GM21381 (cell line): ENCODE data around the gene SLCO3A1.

Source experiments
- ATAC-seq: cut with Tn5 transposase; IDR thresholded peaks from one replicate; pipeline ENCODE4 v1.9.1; 2021; ENCODE audit warnings: mild to moderate bottlenecking, moderate library complexity; ENCODE audit not compliant: unreplicated experiment

The SLCO3A1 gene

DNA sequence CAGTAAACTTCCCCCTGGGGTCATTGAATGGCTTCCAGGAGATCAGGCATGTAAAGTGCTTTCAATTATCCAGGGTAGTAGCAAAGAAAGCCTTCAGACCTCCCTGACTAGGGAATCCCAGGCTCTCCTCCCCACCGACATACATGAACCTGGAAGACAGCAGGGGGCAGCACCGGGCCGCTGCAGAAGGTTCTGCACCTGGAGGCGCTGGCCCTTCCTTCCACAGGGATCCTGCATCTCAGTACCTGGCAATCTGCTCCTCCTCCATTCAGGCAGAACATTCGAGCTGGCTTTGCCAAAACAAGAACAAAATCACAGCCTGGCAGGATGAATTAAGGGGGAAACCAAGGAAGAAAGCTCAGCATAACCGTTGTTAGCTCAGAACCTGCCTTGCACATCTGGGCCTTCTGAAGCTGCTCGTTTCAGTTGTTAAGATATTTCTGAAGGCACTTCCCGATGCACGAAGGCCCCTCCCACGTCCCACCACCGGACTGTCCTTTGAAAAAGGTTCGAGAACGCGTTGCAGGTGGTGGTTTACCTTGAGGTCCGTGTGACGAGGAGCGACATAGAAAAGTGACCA is 237.7 kb downstream of the SLCO3A1 start:
- ATAC-seq: no peak

DNA sequence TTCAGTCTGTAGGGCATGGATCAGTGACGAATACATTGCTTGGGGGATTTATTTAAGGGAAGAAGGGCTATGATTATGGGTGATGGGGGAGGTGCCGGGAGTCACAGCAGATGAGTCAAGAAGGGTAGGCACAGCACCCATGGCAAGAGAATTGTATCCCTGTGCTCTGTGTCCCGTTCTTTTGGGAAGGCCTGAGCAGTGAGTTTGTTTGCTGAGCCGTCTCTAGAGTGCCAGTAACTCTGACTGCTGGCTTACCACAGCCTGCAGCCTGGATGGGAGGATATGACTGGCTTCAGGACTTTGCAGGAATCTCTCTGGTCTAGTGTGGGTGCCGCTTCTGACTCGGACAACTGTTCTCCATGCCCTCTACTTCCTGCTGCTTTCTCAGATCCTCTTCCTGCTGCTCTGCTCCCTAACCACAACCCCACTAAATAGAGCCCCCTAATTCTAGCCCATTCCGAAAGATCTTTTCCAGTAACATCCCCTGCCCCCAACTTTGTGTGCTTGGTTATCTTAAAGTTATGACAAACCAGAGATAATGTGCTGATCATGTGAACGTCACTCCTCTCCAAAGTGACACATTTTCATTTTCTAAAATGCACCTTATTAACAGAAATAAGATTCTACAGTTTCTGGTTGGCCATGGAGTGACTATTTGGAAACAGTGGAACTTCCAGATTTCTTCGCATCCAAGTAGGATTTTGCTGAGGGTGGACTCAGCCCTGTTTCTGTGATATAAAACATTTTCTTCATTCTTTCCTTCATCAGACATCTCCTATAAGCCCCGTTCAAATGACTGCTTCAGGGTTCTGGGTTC is 239.0 kb downstream of the SLCO3A1 start:
- ATAC-seq: no peak

DNA sequence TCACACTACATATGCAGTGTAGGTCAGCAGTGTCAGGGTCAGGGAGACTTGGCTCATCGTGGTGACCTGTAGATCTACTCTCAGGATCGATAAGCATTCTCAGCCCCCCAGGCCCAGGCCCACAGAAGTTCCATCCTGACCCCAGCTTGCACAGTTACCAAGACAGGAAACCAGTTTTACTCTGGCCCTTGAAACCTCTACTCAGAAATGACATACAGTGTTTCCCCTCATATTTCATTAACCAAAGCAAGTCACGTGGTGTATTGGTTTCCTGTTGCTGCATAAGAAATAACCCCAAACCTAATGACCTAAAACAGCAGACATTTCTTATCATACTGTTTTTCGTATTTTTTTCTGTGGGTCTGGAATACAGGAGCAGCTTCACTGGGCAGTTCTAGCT is 242.2 kb downstream of the SLCO3A1 start:
- peak; percentile 69 for ATAC-seq

DNA sequence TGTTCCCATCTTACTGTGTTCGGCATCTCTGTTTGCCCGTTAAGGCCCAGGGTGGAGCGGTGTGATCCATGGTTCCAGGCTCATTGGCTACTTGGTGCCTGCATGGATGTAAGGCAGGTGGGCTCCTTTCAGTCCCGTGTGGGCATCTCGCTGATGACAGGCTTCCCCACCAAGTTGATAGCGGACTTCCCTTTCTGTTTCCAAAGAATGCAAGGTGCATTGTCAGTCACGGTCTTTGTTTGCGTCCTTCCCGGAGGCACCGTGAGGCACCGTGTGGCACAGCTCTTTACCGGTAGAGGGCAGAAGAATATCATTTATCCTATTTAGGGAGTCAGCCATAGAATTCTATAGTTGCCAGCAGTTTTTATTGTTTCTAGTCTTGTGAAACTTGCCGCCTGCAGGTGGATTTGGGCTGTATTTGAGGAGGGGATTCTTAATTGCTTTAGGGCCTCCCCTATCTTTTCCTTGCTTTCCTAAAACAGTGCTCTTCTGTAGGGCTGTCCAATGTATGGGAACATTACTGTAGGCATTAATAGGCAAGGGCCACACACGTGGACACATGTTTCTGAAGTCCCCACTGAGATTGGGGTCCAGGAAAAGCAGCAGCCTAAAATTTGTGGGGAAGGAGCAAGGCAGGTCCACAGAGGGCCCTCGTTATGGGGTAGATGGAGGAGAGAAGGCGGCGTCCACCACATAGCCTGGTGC is 244.1 kb downstream of the SLCO3A1 start:
- ATAC-seq: peak; percentile 68

DNA sequence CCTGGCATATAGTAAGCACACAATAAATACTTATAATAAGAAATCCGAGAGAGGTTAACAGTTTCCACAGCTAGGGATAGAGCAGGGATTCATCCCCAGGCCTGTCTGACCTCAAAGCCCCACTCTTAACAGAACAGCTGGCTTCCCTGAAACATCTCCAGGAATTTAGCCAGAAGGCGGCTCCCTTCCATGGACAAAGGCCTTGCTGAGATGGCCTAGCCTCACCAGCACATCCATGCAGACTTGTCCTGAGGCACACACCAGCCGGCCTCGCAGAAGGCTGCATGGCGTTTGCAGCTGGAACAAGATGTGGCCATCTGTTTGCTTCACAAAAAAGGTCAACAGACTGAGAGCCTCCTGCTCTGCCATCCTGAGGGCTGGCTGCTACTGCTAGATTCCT is 245.4 kb downstream of the SLCO3A1 start:
- ATAC-seq: no peak

DNA sequence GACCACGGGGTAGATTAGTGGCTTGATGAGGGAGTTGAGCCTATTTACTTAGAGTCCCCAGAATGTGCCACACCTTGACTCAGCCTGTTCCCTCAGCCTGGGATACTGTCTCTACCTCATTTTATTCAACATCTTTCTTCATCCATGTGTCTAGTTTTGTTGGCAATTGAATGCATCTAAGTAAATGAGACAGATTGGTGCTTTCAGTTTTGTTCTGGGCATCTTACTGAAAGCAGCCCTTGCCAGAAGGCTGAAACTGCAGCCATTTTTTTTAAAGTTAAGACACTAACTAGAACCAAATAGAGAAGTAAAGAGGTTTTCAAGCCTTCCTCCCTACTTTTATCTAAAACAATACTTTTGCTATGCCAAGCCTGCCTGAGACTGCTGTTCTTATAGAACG is 246.8 kb downstream of the SLCO3A1 start:
- no peak for ATAC-seq

DNA sequence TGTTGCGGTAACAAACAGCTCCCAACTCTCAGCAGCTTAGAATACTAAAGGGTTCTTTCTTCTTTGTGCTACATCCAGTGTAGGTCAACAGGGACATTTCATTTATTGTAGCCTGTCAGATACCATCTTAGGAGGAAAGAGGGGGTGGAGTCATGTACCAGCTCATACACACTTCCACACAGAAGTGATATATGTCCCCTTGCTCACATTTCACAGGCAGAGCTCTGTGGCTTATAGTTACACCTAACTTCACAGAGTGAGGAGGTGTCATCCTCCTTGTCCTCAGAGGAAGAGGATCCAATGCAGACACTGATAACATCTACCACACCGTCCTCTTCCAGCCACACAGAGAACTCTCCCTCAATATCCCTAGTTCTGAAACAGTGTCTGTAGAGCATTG is 247.2 kb downstream of the SLCO3A1 start:
- ATAC-seq: no peak

DNA sequence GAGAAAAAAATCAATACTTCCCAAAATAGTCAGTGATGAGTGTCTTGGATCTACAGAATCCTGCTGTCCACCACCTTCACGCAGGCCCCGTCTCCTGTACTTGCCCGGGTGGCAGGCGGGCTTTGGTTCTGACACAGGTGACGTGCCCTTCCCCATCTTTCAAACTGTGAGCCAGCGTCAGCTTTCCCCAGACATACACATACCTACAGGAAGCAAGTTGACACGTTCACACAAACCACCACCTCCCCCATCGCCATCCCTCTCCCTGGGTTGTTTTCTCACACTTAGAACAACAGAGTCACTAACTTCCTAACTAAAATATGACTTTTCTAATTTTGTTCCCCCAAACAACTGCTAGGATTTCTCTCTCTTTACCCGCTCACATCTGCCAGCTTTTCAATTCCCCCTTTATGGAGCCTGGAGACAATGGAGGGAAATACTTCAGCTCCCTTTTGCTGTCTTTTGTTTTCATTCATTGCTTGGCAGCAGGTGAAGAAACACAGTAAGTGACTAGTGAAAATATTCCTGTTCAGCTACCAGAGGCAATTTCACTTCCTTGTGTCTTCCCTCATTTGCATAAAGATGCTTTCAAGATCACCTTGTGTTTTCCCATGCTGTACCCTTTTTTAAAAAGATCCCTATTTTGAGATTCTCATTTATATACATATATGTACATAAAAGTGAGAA is 248.3 kb downstream of the SLCO3A1 start:
- ATAC-seq: no peak

DNA sequence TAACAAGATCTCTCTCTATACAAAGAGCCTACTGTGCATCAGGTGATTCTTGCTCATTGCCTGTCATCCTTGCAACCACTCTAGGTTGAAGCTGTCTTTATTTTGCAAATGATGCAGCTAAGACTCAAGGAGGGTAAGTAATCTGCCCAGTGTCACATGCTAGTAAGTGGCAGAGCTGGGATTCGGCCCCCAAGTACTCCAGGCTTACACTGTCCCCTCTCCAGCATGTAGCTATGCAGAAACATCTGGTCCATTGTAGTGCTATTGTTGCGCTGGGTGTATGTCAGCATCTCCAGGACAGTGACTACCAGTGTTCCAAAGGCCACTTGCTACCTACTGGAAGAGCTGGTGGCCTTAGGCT is 248.9 kb downstream of the SLCO3A1 start:
- no peak for ATAC-seq

DNA sequence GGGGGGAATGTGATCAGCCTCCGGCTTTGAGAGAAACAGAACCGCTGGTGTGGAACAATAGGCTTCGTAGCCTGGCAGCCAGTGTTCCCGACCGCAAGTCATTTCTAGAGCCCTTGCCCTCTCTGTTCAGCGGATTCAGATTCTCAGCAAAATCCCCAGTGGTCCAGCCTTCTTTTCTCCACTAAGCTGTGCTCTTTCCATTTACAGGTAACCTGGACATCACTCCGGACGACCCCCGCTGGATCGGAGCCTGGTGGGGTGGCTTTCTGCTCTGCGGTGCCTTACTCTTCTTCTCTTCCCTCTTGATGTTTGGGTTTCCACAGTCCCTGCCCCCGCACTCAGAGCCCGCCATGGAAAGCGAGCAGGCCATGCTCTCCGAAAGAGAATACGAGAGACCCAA is 250.6 kb downstream of the SLCO3A1 start:
- no peak for ATAC-seq

DNA sequence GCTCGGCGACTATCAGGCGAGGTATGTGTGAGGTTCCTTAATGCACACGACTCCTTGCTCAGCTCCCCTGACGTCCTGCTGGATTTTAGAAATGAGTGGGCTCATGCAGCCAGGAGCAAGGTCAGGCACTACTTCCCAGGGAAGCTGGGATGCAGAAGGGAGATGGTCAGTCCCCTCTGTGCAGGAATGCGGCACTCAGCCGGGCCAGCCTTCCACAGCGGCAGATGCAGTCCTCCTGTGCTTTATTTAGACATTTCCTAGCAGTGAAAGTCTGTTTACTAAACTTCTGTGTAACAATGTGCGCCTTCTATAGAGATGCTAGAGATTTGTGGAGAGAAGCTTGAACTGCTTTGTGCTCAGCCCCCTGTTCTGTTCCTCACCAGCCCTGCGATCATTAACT is 252.1 kb downstream of the SLCO3A1 start:
- no peak for ATAC-seq

DNA sequence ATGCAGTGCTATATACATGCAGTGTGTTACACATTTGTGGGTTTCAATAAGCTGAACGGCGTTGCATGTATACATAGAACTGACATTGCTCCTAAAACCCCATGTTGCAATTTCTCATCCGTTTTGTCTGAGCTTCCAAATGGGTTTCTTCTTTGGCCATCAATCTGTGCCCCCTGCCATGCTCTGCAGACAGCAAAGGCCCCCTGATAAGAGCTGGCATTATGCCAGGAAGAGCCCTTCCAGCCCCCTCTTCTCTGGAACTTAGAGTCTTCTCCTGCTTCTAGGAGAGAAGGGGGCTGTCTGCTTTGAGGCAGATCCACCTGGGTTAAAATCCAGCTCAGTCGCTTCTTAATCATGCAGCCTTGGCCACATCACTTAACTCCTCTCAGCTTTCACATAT is 254.0 kb downstream of the SLCO3A1 start:
- no peak for ATAC-seq

DNA sequence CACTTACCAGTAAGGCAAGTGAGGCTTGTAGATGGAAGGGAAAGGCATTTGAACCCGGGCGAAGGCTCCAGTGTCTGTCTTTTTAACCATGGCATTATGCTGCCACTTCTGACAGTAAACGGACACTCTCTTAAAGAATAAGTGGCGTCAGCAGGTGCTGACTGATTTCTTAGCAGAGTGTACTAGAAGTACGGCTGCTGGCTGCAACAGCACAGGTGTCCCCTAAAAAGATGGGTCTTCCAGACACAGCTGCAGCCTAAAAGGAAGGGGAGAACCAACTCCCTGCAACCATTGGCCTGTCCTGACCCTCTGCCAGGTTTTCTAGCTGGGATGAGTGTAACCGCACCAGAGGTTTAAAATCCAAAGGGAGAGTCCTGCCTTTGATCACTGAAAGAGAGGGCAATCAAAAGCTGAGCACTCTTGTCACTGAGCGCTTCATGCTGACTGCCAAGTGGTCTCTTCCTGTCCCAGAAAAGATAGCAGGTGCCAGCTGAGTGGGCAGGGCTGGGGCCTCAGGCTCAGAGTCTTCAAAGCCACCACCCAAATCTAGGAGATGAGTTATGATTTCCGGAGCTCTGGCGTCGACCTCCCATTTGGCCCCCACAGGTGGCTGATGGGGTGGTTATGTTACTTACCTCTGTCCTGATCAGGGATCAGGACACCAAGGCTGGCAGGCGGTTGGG is 255.8 kb downstream of the SLCO3A1 start:
- ATAC-seq: no peak

DNA sequence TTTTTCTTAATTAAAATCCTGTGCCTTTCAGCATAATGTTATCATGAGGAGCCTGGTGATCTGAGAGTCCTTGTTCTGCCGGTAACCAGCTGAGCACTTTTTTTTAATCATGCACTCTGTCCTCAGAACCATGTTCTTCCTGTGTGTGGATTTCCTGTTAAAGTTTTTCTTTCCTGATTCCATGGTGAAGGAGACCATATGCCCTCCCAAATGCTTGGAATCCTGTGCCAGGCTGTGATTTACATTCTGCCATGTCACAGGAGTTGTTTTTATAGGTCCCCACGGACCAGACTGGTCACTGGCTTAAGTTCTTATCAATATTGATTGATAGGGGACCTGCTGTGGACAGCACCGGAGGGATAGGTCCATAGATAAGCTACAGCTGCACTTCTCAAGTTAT is 257.8 kb downstream of the SLCO3A1 start:
- no peak for ATAC-seq

DNA sequence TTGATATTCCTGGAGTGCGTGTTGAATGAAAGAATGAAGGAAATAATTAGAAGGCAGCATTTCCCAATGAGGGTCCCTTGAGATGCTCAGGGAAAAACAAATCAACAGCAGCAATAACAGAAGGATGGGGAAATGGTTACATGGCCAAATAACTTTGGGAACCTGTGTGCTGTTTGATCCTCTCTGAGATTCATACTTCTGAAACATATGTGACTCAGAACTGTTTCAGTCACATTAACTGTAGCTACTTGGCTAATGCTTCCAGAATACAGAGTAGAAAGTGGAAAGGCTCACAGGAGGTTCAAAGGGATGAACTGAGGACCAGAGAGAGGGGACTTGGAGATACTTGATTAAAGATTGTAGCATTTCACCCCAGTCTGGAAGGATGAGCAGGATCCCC is 258.2 kb downstream of the SLCO3A1 start:
- no peak for ATAC-seq

DNA sequence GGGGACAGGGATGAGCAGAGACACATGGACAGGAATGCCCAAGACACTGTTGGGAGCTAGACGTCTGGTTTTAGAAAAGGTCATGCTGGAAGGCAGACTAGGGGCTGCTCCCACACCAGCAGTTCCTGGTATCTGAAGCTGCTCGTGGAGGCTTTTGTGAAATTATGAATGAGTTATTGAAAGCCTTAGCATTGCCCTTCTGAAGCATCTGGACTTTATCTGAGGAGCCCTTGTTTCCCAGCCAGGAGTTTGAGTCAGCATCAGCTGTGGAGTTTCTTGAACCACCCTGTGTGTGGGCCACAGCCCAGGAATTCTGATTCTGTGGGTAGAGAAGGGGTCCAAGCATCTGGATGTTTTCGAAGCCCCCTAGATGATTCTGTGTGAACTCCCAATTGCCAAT is 258.7 kb downstream of the SLCO3A1 start:
- no peak for ATAC-seq

DNA sequence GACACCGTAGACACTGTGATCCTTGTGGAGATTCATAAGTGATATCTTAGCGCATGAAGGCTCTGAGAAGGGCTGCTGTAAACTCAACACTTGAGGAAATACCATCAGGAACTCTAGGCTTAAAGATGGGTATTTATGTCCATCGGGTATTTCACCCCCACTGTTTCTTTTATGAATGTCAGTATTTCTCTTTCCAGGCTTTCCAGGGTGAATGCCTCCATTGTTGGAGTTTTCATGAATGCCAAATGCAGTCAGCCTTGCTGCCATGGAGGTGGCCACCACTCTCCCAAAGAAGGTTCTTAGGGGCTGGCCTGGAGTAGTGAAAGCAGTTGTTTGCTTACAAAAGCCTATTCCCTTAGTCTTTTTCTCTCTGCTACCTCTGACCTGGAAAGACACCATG is 259.2 kb downstream of the SLCO3A1 start:
- no peak for ATAC-seq

DNA sequence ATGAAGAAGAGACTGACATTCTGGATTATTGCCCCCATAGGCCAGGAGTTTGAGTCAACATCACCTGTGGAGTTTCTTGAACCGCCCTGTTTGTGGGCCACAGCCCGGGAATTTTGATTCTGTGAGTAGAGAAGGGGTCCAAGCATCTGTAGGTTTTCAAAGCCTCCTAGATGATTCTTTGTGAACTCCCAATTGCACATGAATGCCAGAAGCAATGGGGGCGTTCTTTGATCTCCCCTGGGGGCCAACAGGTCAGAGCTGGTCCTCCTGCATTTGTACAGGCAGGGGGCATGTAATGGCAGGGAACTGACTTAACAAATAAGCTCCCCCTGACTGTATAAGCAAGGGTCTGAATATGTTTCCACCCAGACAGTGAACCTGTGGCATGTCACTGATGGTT is 260.3 kb downstream of the SLCO3A1 start:
- no peak for ATAC-seq

DNA sequence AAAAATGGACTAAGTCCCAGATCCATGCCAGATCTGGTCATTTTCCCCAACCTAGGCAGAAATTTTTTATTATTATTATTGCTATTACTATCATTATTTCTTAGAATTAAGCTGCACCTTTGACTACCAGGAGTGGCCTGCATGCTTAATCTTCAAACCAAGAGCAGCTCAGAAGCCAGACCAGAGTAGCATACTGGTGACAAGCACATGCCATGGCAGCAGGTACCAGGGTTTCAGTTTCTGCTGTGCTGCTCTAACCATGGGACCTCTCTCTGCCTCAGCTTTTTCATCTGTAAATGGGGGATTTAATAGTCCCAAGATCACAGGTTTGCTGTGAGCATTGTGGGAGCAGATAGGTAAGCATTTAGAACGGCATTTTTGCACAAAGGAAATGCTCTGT is 262.3 kb downstream of the SLCO3A1 start:
- no peak for ATAC-seq

DNA sequence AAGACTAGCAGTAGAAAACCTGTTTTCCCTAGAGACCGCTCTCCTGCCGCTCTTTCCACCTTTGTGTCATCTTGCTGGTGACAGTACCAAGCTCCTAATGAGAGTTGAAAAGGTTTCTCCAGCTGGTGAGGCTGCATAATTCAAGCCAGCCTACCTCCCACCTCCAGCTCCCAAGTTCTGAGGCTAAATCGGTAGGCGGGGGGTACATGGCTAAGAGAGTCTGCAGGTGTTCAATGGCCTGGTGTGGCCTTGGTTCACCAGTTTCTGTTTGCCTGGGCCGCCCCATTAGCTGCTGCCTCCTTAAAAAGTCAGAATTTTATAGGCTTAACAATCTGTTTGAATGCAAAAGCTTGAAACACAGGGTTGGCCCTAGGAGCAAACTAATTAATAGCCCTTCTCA is 262.8 kb downstream of the SLCO3A1 start:
- no peak for ATAC-seq

DNA sequence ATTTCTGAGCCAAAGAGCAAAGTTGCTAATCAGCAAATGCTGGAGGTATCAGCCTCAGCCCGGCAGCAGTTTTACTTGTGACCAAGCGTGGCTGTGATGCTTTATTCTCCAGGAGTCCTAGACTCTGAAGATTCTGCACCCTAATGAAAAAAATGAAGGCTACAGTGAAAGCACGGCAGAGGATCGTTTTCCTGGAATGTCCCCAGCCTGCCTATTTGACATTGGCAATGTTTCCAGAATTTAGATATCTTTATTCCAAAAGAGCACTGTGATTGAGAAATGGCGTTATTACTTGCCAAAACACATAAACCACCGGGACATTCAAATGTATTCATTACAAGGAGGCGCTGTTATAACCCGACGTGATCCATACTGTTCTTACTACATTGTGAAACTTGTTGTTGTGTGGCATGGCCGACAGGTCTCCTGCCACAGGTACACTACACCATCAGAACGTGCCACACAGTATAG is 263.8 kb downstream of the SLCO3A1 start:
- no peak for ATAC-seq
